Measurements from ENCODE around the gene GREB1L.

DNA sequence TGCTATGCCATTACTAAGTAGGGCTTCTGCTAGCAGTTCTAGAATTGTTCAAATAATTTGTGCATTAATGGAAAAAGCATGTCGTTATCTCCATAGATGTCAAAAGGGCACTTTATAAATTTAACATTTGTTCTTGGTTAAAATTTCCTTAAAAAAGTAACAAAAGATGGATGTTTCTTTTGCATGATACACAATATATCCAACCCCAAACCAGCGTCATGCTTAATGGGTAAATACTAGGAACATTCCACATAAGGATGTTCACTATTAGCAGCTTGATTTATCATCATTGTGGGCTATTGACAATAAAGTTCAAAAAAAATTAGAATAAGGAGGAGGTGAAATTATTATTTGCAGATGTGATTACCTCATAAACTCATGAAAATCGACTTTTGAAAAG lies 79.7 kb downstream of the GREB1L start:
- TF ChIP-seq, protein P1, sequence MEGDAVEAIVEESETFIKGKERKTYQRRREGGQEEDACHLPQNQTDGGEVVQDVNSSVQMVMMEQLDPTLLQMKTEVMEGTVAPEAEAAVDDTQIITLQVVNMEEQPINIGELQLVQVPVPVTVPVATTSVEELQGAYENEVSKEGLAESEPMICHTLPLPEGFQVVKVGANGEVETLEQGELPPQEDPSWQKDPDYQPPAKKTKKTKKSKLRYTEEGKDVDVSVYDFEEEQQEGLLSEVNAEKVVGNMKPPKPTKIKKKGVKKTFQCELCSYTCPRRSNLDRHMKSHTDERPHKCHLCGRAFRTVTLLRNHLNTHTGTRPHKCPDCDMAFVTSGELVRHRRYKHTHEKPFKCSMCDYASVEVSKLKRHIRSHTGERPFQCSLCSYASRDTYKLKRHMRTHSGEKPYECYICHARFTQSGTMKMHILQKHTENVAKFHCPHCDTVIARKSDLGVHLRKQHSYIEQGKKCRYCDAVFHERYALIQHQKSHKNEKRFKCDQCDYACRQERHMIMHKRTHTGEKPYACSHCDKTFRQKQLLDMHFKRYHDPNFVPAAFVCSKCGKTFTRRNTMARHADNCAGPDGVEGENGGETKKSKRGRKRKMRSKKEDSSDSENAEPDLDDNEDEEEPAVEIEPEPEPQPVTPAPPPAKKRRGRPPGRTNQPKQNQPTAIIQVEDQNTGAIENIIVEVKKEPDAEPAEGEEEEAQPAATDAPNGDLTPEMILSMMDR (conservative IDR thresholded peaks at IDR 0.05 in 1 of 2, IDR thresholded peaks at IDR 0.05 in 1 of 2; ENCODE audit: extremely low read depth in 1 of 2, insufficient read depth in 1 of 2, low read depth in 1 of 2, low read length in 2 of 2), result no peak
- no peak for TF ChIP-seq EZH2 (IDR thresholded peaks at IDR 0.05; ENCODE audit: borderline replicate concordance, low read length)

Data from mammary epithelial cell (primary cell).